Sigmoid colon (tissue), 7 donors: ENCODE data around the gene CPLX3. TPM values are rescaled to one million over a fixed set of nuclear protein-coding genes. Genes with fewer than 3 reads are reported as not detected.

Experiments used
- DNase-seq: peaks from one replicate; pipeline ENCODE4 v3.0.0-alpha.2; 2019
- H3K27ac ChIP-seq, 4 donors: fragments of 200-600 bp; sonication (generic); one replicate each; pipeline ENCODE4 v1.5.1; 2016 to 2019; ENCODE audit warnings: mild to moderate bottlenecking in 1 of 4
- H3K27me3 ChIP-seq, 3 donors: fragments of 200-600 bp; sonication (generic); one replicate each; pipeline ENCODE4 v1.5.1; 2019; ENCODE audit warnings: mild to moderate bottlenecking in 1 of 3
- H3K36me3 ChIP-seq, 4 donors: fragments of 200-600 bp; sonication (generic); one replicate each; pipeline ENCODE4 v1.5.1; 2016 to 2019
- H3K4me1 ChIP-seq, 4 donors: fragments of 200-600 bp; sonication (generic); one replicate each; pipeline ENCODE4 v1.5.1; 2017 to 2019
- H3K4me3 ChIP-seq, 4 donors: fragments of 200-600 bp; sonication (generic); one replicate each; pipeline ENCODE4 v1.5.1; 2017 to 2019; ENCODE audit warnings: mild to moderate bottlenecking in 2 of 4, moderate library complexity in 1 of 4
- H3K9me3 ChIP-seq, 4 donors: fragments of 200-600 bp in 3 of 4; sonication (generic) in 3 of 4; one replicate each; pipeline versions ENCODE4 v1.5.1 to v1.6.1; 2013 to 2019
- CTCF ChIP-seq, 4 experiments: fragments of 450-650 bp in 3 of 4; fragments of 200-600 bp in 1 of 4; IDR thresholded peaks; one replicate each; pipeline ENCODE4 v1.5.1; 2016 to 2019; ENCODE audit warnings: antibody characterized with exemption in 4 of 4, mild to moderate bottlenecking in 3 of 4, moderate library complexity in 2 of 4
- EP300 ChIP-seq, 4 donors: sonication (generic); formaldehyde crosslinking; IDR thresholded peaks; one replicate each; pipeline ENCODE4 v1.6.1; 2017; ENCODE audit warnings: antibody characterized with exemption in 4 of 4
- POLR2A ChIP-seq, 2 donors: fragments of 450-650 bp; IDR thresholded peaks; one replicate each; pipeline ENCODE4 v1.6.1; 2016; ENCODE audit warnings: antibody characterized with exemption in 2 of 2, mild to moderate bottlenecking in 2 of 2, moderate library complexity in 2 of 2
- POLR2AphosphoS5 ChIP-seq, 4 donors: sonication (generic); formaldehyde crosslinking; IDR thresholded peaks; one replicate each; pipeline ENCODE4 v1.6.1; 2017; ENCODE audit warnings: antibody characterized with exemption in 4 of 4
- WGBS, 2 donors: extraction: QIAGEN DNeasy Blood & Tissue Kit; methylation state at CpG; one replicate each; pipeline ENCODE4 v1.1.7; 2013; 5-methylcytosine and 5-hydroxymethylcytosine counted together
- intact Hi-C: fragments of 100-400 bp; cut with DNase I; formaldehyde crosslinking; loops from one replicate; pipeline ENCODE4 v1.15.1; 2023
- polyA plus RNA-seq, 3 donors: library from polyadenylated mRNA; stranded (reverse); fragments of 200-250 nt; gene quantifications; one replicate each; pipeline ENCODE4 v1.2.3, GENCODE V29; 2013
- total RNA-seq, 4 donors: library from RNA; depleted of rRNA; stranded (reverse); fragments of >200 nt; gene quantifications; one replicate each; pipeline ENCODE4 v1.1.0, GENCODE V29; 2016
- donor health status: healthy with polysubstance abuse.
- donor health status: Bipolar disorder and iron deficiency.
- donor health status: healthy.

CPLX3 gene
- total and polyA plus RNA-seq, 7 donors = 0.28 to 0.41 TPM; not detected in 5

- intact Hi-C loops = loop anchor here (2.0 kb wide), 1 partner anchor 13 kb away; no protein-coding TSS in a partner anchor
- TF ChIP-seq POLR2A (IDR thresholded peaks at IDR 0.05) (no peak), POLR2AphosphoS5 (IDR thresholded peaks at IDR 0.05) (no peak), CTCF (IDR thresholded peaks at IDR 0.05) (no peak), EP300 (IDR thresholded peaks at IDR 0.05) (no peak)
- WGBS, 2 donors = 73 to 77% methylated on average over 6 of the region's 6 CpGs
Observed at GRCh38 chr15:74829991-74830390, 3.6 kb downstream of the CPLX3 start.

GRCh38 chr15:74830868-74831267 is 4.4 kb downstream of the CPLX3 start:
- WGBS, 2 donors = 44 to 75% methylated on average over 5 of the region's 5 CpGs
- peak overlapping the region; percentile 24 to 62 (median 46) for H3K27ac ChIP-seq
- H3K27me3 ChIP-seq = peaks cover 0 to 28% (median 22%) of the 10 kb centered on the region in 3 donors
- peaks cover 0 to 3% (median 0%) of the 10 kb centered on the region in 4 donors for H3K36me3 ChIP-seq
- DNase-seq = peak; percentile 82
- H3K9me3 ChIP-seq = no peaks in the 10 kb centered on the region
- H3K4me3 ChIP-seq = no peak overlapping the region
- intact Hi-C loops = loop anchor here (2.0 kb wide), 1 partner anchor 14 kb away; no protein-coding TSS in a partner anchor
- H3K4me1 ChIP-seq = peaks cover 0 to 11% (median 9%) of the 10 kb centered on the region in 4 donors
- no peak for TF ChIP-seq EP300 (IDR thresholded peaks at IDR 0.05)
- TF ChIP-seq POLR2AphosphoS5 (IDR thresholded peaks at IDR 0.05) = no peak
- TF ChIP-seq CTCF (IDR thresholded peaks at IDR 0.05) = no peak
- no peak for TF ChIP-seq POLR2A (IDR thresholded peaks at IDR 0.05)

More at GRCh38 chr15:74829991-74830390, 3.6 kb downstream of the CPLX3 start:
- Histone ChIP-seq H3K4me3 (no peak overlapping the region), H3K27ac (no peak overlapping the region), H3K36me3 (no peaks in the 10 kb centered on the region), H3K9me3 (no peaks in the 10 kb centered on the region), H3K4me1 (peaks cover 0 to 11% (median 9%) of the 10 kb centered on the region in 4 donors), H3K27me3 (peaks cover 0 to 33% (median 25%) of the 10 kb centered on the region in 3 donors)
- DNase-seq = no peak

GRCh38 chr15:74831813-74832495 is 5.5 kb downstream of the CPLX3 start:
- H3K9me3 ChIP-seq = no peaks in the 10 kb centered on the region
- H3K27me3 ChIP-seq = peaks cover 0 to 18% (median 11%) of the 10 kb centered on the region in 3 donors
- peak overlapping the region in 3 of 4 donors; percentile 44 to 62 (median 47) for H3K27ac ChIP-seq
- DNase-seq = no peak
- peaks cover 0 to 12% (median 0%) of the 10 kb centered on the region in 4 donors for H3K36me3 ChIP-seq
- no peak overlapping the region for H3K4me3 ChIP-seq
- TF ChIP-seq POLR2AphosphoS5 (IDR thresholded peaks at IDR 0.05) = no peak
- no peak for TF ChIP-seq POLR2A (IDR thresholded peaks at IDR 0.05)
- intact Hi-C loops = loop anchor here (2.0 kb wide), 1 partner anchor 15 kb away; no protein-coding TSS in a partner anchor
- peaks cover 0 to 11% (median 3%) of the 10 kb centered on the region in 4 donors for H3K4me1 ChIP-seq
- WGBS, 2 donors = 47 to 69% methylated on average over 15 of the region's 15 CpGs

GRCh38 chr15:74832826-74833225 is 6.4 kb downstream of the CPLX3 start:
- no peak overlapping the region for H3K27ac ChIP-seq
- peaks cover 0 to 10% (median 2%) of the 10 kb centered on the region in 3 donors for H3K27me3 ChIP-seq
- DNase-seq = no peak
- no peaks in the 10 kb centered on the region for H3K9me3 ChIP-seq
- TF ChIP-seq EP300 (IDR thresholded peaks at IDR 0.05) (no peak), POLR2AphosphoS5 (IDR thresholded peaks at IDR 0.05) (no peak), CTCF (IDR thresholded peaks at IDR 0.05) (no peak), POLR2A (IDR thresholded peaks at IDR 0.05) (no peak)
- peaks cover 0 to 14% (median 0%) of the 10 kb centered on the region in 4 donors for H3K36me3 ChIP-seq
- intact Hi-C loops = no loop called here
- peaks cover 0 to 11% (median 3%) of the 10 kb centered on the region in 4 donors for H3K4me1 ChIP-seq
- WGBS, 2 donors = 65 to 74% methylated on average over 4 of the region's 4 CpGs
- H3K4me3 ChIP-seq = no peak overlapping the region

- DNase-seq = no peak
- H3K36me3 ChIP-seq = peaks cover 0 to 19% (median 2%) of the 10 kb centered on the region in 4 donors
- TF ChIP-seq POLR2AphosphoS5 (IDR thresholded peaks at IDR 0.05) (no peak), CTCF (IDR thresholded peaks at IDR 0.05) (no peak), EP300 (IDR thresholded peaks at IDR 0.05) (no peak), POLR2A (IDR thresholded peaks at IDR 0.05) (no peak)
- peaks cover 0 to 2% (median 0%) of the 10 kb centered on the region in 3 donors for H3K27me3 ChIP-seq
- intact Hi-C loops = no loop called here
- no peak overlapping the region for H3K4me3 ChIP-seq
- peaks cover 0 to 11% (median 3%) of the 10 kb centered on the region in 4 donors for H3K4me1 ChIP-seq
- H3K9me3 ChIP-seq = no peaks in the 10 kb centered on the region
- WGBS, 2 donors = 68 to 78% methylated on average over 12 of the region's 12 CpGs
- no peak overlapping the region for H3K27ac ChIP-seq
Observed at GRCh38 chr15:74833376-74834107, 7.1 kb downstream of the CPLX3 start.
